DOHH2 (cell line): ENCODE data around the gene B3GNT2.

Experiments
- CTCF ChIP-seq: fragments of 200-600 bp; sonication (generic); IDR thresholded peaks from one replicate; pipeline ENCODE4 v1.5.1; 2014; ENCODE audit warnings: antibody characterized with exemption, mild to moderate bottlenecking, low read depth, low read length; ENCODE audit not compliant: poor library complexity, severe bottlenecking
- EZH2phosphoT487 ChIP-seq: fragments of 200-600 bp; sonication (generic); IDR thresholded peaks from 2 replicates; pipeline ENCODE4 v1.6.1; 2017; ENCODE audit warnings: borderline replicate concordance, mild to moderate bottlenecking, antibody characterized with exemption, low read length, moderate library complexity, mixed read lengths

GRCh38 chr2:62175728-62176127 is 20.2 kb upstream of the B3GNT2 start:
- TF ChIP-seq CTCF (no peak), EZH2phosphoT487 (no peak)
